ENCODE results near the gene ITGAV. TPM values are rescaled to one million over a fixed set of nuclear protein-coding genes. Genes with fewer than 3 reads are reported as not detected.
A peak's percentile ranks its signal among the peaks of the same experiment; 100 is the strongest.

Gene ITGAV
- total RNA-seq, 1 donor from 2014 or later, result 124 TPM

GRCh38 chr2:186641132-186641806 lies 51.4 kb downstream of the ITGAV start:
- ATAC-seq (ENCODE audit: poor library complexity) (peak; percentile 34), DNase-seq (no peak)
- intact Hi-C loops (cut with DNase I), result loop anchor here (2.0 kb wide), 1 partner anchor 136 kb away; no protein-coding TSS in a partner anchor

- no peak for DNase-seq
- ATAC-seq (ENCODE audit: poor library complexity), result peak; percentile 92
- intact Hi-C loops (cut with DNase I), result loop anchor here (2.0 kb wide), 1 partner anchor 137 kb away; no protein-coding TSS in a partner anchor
Observed at GRCh38 chr2:186641807-186642321, 52.0 kb downstream of the ITGAV start.

- intact Hi-C loops (cut with DNase I), result no loop called here
- no peak for DNase-seq
Observed at GRCh38 chr2:186644791-186645190, 54.9 kb downstream of the ITGAV start.

GRCh38 chr2:186645999-186646398 lies 56.1 kb downstream of the ITGAV start:
- intact Hi-C loops (cut with DNase I), result no loop called here
- DNase-seq (no peak), ATAC-seq (ENCODE audit: poor library complexity) (no peak)

More at GRCh38 chr2:186644791-186645190, 54.9 kb downstream of the ITGAV start:
- ATAC-seq (ENCODE audit: poor library complexity), result no peak

GRCh38 chr2:186648130-186648529 lies 58.3 kb downstream of the ITGAV start:
- intact Hi-C loops (cut with DNase I), result no loop called here
- ATAC-seq (ENCODE audit: poor library complexity), result no peak
- no peak for DNase-seq

- ATAC-seq (ENCODE audit: poor library complexity) (no peak), DNase-seq (no peak)
- intact Hi-C loops (cut with DNase I), result no loop called here
Observed at GRCh38 chr2:186653511-186653910, 63.7 kb downstream of the ITGAV start.

- intact Hi-C loops (cut with DNase I), result no loop called here
- DNase-seq, result no peak
- ATAC-seq (ENCODE audit: poor library complexity), result no peak
Observed at GRCh38 chr2:186659383-186659782, 69.5 kb downstream of the ITGAV start.

- ATAC-seq (ENCODE audit: poor library complexity), result no peak
- intact Hi-C loops (cut with DNase I), result no loop called here
- no peak for DNase-seq
Observed at GRCh38 chr2:186664385-186665043, 74.7 kb downstream of the ITGAV start.

- DNase-seq (no peak), ATAC-seq (ENCODE audit: poor library complexity) (no peak)
- intact Hi-C loops (cut with DNase I), result no loop called here
Observed at GRCh38 chr2:186669146-186669545, 79.3 kb downstream of the ITGAV start.

GRCh38 chr2:186670831-186671230 lies 81.0 kb downstream of the ITGAV start:
- DNase-seq (no peak), ATAC-seq (ENCODE audit: poor library complexity) (no peak)
- intact Hi-C loops (cut with DNase I), result no loop called here

GRCh38 chr2:186675380-186675779 lies 85.5 kb downstream of the ITGAV start:
- no peak for DNase-seq
- ATAC-seq (ENCODE audit: poor library complexity), result no peak
- intact Hi-C loops (cut with DNase I), result no loop called here

- ATAC-seq (ENCODE audit: poor library complexity) (no peak), DNase-seq (no peak)
- intact Hi-C loops (cut with DNase I), result no loop called here
Observed at GRCh38 chr2:186683341-186683740, 93.5 kb downstream of the ITGAV start.

GRCh38 chr2:186687807-186688211 lies 98.0 kb downstream of the ITGAV start:
- ATAC-seq (ENCODE audit: poor library complexity), result no peak
- no peak for DNase-seq
- intact Hi-C loops (cut with DNase I), result no loop called here

- DNase-seq, result no peak
- ATAC-seq (ENCODE audit: poor library complexity), result no peak
- intact Hi-C loops (cut with DNase I), result no loop called here
Observed at GRCh38 chr2:186688813-186689212, 99.0 kb downstream of the ITGAV start.

- no peak for ATAC-seq (ENCODE audit: poor library complexity)
- no peak for DNase-seq
- intact Hi-C loops (cut with DNase I), result no loop called here
Observed at GRCh38 chr2:186690786-186691185, 100.9 kb downstream of the ITGAV start.

- intact Hi-C loops (cut with DNase I), result no loop called here
- no peak for DNase-seq
- no peak for ATAC-seq (ENCODE audit: poor library complexity)
Observed at GRCh38 chr2:186691231-186691630, 101.4 kb downstream of the ITGAV start.

GRCh38 chr2:186691900-186692299 lies 102.0 kb downstream of the ITGAV start:
- intact Hi-C loops (cut with DNase I), result no loop called here
- no peak for DNase-seq
- no peak for ATAC-seq (ENCODE audit: poor library complexity)

- intact Hi-C loops (cut with DNase I), result no loop called here
- DNase-seq (no peak), ATAC-seq (ENCODE audit: poor library complexity) (no peak)
Observed at GRCh38 chr2:186693446-186693832, 103.6 kb downstream of the ITGAV start.

- intact Hi-C loops (cut with DNase I), result no loop called here
- ATAC-seq (ENCODE audit: poor library complexity) (peak; percentile 26), DNase-seq (no peak)
Observed at GRCh38 chr2:186695081-186695756, 105.4 kb downstream of the ITGAV start.

GRCh38 chr2:186696290-186696689 lies 106.4 kb downstream of the ITGAV start:
- ATAC-seq (ENCODE audit: poor library complexity) (no peak), DNase-seq (no peak)
- intact Hi-C loops (cut with DNase I), result no loop called here

All from Right ventricle myocardium superior (tissue), 1 donor.